ENCODE results near the gene RNF151.
"Not testable (repeated sequence)": the region's sequence is repeated elsewhere in the genome, so short reads cannot be mapped to it uniquely, and the experiment has no call there.

The RNF151 gene

DNA sequence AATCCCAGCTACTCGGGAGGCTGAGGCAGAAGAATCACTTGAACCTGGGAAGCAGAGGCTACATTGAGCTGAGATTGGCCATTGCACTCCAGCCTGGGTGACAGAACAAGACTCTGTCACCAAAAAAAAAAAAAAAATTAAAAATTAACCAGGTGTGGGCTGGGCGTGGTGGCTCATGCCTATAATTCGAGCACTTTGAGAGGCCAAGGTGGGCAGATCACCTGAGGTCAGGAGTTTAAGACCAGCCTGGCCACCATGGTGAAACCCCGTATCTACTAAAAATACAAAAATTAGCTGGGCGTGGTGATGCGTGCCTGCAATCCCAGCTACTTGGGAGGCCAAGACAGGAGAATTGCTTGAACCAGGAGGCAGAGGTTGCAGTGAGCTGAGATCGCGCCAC lies 26.8 kb upstream of the RNF151 start:
- not testable (repeated sequence) for DNase-seq

DNA sequence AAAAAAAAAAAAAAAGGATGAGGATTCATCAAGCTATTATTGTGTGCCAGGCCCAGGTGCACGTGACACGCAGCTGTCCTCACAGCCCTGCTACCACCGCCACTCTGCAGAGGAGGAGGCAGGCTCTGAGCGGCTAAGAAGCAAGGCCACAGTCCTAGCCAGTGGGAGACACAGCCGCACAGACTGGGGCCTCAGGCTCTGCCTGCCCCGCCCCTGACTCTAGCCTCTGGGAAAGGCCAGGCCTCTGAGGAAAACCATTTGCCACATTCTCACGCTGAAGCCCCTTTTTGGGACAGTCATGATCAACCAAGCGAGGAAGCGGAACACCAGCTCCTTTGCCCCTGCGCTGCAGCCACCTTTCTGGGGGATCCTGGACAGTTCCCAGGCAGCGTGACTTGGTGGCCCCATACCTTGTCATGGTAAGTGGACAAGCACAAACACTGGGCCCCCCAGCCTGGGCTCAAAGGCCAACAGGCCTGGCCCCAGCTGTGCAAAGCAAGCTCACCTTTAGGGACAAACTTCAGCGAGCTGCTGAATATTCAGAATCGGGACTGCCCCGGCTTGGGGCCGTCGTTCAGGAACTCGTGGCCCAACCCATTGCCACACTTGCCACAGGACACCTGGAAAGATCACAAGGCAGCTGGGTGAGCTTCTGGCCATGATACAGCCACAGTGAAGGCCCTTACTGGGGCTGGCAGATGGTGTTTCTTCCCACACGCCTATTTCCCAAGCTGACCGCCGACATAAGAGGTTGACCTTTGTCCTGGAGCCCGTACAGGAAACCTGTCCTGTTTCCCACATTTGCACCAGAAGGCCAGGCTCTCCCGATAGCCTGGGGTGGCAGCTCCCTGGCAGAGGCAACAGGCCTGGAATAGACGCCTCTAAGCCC lies 26.1 kb upstream of the RNF151 start:
- peak; percentile 89 for DNase-seq

- peak; percentile 90 for DNase-seq
These were observed 25.3 kb upstream of the RNF151 start for GRCh38 chr16:1941162-1942046.

DNA sequence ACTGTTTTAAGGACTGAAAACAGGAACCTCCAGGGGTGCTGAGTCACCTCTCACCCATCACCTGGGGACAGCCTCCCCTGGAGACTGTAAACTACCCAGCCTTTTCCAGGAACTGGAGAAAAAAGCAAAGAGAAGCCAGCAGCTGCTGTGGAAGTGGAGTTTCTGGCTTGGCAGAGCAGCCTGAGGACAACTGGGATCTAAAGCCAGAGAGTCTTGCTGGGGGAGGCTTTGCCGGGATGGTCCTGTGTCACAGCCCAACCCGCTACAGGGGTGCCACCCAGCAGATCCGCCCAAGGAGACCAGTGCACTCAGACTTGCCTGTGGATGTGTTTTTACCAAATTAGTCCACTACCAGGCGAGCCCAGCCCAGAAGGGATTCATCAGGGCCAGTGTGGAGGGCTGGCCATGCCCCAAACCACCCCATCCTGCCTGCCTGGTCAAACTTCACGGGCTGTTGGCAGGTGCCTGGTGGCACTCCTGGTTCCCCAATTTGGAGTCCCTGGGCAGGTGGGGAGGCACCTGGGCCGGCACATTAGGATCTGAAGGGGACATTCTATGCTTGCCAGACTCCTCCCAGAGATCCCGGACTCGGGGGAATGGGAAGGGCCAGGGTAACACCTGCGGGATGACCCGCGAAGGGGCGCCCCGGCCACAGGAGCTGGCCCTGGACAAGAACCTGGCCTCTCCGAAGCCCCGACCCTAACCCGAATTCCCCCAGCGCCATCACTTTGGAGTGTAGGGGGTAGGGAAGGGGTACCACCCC lies 24.4 kb upstream of the RNF151 start:
- peak; percentile 75 for DNase-seq

- DNase-seq, result peak; percentile 99
These were observed 23.6 kb upstream of the RNF151 start, which contains the start of gene MSRB1 for GRCh38 chr16:1942810-1943726. Gene MSRB1 (minus strand): TSS chr16:1943199. CDS start chr16:1943156, 43 bp downstream.

- no peak for DNase-seq
These were observed 21.9 kb upstream of the RNF151 start for GRCh38 chr16:1944612-1945199.

DNA sequence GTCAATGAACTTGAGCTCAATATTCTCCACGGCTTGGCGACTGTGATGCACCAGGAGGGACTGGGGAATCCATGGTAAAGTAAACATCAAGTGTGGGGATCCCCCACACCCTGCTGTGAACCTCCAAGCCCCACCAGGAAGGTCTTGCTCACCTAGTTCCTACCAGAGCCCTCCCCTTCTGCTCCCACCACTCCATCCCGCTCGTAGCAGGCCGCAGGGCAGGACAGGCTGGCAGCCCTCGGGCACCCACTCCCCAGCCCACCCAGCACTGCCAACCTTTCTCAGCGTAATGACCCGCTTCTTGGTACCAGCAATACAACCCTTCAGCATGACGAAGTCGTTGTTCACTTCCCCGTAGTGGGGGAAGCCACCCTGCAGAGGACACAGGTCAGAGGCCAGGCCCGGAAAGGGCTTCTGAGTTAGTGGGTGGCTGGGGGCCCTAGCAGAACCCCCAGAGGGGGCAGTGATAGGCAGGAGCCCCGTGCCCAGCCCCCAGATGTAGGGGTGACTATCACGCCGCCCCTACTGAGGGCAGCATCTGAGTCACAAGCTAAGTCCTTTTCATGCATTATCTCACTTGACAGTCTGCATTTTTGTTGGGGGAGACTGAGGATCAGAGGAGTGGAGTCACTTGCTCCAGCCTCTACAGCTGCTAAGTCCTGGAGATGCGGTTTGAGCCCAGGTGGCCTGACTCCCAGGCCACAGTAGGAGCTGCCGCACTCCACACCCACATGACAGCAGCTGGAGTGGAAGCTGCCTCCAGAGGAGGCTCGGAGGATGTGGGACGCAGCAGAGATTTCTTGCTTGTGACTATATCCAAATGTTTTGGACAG lies 20.9 kb upstream of the RNF151 start:
- DNase-seq, result no peak

DNA sequence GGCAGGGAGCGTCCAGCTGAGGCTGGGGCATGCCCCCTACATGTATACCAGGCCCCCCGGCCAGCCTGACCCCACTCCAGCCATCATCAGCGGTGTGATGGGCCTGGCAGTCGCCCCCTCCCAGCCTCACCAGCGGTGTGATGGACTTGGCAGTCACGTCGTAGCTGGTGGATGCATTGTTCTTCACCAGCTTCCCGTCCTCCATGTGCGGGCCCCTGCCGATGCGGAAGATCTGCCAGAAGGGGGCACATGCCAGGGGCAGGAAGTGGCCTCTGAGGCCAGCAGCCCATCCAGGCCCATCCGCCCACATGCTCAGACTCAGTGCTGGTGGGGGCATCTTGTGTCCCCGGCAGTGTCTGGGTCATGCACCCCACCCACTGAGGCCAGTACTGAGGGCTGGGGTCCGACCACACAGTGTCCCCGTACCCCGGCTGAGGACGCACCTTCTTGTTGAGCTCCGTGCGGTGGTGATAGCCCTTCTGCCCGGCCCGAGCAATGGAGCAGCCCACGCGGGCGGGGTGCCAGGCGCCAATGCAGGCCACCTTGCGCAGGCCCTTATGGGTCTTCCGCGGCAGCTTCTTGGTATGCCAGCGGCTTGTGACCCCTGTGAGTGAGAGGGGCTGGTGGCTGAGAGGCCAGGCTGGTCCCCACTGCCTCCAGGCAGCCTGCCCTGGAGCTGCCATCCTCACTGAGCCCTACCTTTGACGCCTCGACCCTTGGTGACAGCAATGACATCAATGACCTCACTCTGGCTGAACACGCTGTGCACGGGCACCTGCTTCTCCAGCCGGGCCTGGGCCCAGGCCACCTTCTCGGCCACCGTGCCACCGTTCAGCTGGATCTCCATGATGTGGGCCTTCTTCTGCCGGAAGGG lies 19.9 kb upstream of the RNF151 start:
- no peak for DNase-seq

GRCh38 chr16:1947369-1947670 lies 19.3 kb upstream of the RNF151 start:
- no peak for DNase-seq

DNA sequence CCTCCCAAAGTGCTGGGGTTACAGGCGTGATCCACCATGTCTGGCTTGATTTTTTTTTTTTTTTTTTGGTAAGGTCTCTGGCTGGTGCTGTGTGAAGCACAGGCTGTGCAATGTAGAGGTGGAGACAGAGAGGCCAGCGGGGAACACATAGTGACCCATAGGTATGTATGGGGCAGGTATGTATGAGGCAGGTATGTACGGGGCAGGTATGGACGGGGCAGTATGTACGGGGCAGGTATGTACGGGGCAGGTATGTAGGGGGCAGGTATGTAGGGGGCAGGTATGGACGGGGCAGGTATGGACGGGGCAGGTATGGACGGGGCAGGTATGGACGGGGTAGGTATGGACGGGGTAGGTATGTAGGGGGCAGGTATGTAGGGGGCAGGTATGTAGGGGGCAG lies 17.1 kb upstream of the RNF151 start:
- no peak for DNase-seq

- no peak for DNase-seq
These were observed 16.6 kb upstream of the RNF151 start for GRCh38 chr16:1950047-1950446.

DNA sequence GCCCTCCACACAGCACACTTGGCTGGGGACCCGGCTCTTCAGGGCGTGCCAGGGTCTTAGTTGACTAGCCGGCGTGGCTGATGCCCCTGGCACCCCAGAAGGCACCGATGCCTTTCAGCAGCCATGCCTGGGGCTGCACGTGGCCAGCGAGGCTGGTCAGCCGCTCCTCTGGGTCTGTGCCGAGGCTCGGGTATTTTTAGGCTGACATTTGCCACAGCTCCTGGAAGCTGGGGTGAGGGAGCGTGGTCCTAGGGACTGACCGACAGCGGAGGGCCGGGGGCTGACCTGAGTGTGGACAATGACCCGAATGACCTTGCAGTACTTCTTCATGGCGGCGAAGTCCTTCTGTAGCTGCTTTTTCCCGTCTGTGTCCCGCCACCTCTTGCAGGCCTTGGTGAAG lies 16.1 kb upstream of the RNF151 start:
- DNase-seq, result no peak

- no peak for DNase-seq
These were observed 12.9 kb upstream of the RNF151 start for GRCh38 chr16:1953734-1954133.

DNA sequence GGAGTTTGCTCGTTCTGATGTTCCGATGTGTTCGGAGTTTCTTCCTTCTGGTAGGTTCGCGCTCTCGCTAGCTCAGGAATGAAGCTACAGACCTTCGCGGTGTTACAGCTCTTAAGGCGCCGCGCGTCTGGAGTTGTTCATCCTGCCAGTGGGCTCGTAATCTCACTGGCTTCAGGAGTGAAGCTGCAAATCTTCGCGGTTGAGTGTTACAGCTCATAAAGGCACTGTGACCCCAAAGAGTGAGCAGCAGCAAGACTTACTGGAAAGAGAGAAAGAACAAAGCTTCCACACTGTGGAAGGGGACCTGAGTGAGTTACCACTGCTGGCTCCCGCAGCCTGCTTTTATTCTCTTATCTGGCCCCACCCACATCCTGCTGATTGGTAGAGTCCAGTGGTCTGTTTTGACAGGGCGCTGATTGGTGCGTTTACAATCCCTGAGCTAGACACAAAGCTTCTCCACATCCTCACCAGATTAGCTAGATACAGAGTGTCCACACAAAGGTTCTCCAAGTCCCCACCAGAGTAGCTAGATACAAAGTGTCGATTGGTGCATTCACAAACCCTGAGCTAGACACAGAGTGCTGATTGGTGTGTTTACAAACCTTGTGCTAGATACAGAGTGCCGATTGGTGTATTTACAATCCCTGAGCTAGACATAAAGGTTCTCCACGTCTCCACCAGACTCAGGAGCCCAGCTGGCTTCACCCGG lies 9.1 kb upstream of the RNF151 start:
- DNase-seq, result not testable (repeated sequence)

DNA sequence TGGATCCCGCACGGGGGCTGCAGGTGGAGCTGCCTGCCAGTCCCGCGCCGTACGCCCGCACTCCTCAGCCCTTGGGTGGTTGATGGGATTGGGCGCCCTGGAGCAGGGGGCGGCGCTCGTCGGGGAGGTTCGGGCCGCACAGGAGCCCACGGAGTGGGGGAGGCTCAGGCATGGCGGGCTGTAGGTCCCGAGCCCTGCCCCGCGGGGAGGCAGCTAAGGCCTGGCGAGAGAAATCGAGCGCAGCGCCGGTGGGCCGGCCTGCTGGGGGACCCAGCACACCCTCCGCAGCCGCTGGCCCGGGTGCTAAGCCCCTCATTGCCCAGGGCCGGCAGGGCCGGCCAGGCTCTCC lies 8.5 kb upstream of the RNF151 start:
- not testable (repeated sequence) for DNase-seq

DNA sequence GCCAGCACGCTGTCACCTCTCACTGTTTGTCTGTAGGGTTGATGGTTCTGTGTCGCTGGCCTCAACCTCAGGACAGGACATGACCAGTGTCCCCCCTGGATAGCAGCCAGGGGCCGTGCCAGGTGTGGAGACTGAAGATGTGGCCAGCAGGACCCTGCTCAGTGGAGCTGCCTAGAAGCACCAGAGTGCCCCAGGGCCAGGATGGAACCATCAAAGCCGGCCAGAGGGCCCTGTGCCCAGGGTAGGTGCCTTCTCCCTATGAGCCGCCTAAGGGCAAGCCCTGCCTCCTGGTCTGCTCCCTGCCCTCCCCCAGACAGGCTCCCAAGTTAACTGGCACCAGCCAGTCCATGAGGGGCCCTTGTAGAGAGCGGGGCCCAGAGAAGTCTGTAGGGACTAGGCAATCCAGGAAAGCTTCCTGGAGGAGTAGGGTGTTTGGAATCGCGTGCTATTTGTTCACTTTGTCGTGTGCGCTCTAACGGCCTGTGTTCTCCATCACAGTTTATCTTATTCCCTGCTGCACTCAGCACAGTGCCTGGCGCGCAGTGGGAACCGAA lies 7.9 kb upstream of the RNF151 start:
- no peak for DNase-seq

DNA sequence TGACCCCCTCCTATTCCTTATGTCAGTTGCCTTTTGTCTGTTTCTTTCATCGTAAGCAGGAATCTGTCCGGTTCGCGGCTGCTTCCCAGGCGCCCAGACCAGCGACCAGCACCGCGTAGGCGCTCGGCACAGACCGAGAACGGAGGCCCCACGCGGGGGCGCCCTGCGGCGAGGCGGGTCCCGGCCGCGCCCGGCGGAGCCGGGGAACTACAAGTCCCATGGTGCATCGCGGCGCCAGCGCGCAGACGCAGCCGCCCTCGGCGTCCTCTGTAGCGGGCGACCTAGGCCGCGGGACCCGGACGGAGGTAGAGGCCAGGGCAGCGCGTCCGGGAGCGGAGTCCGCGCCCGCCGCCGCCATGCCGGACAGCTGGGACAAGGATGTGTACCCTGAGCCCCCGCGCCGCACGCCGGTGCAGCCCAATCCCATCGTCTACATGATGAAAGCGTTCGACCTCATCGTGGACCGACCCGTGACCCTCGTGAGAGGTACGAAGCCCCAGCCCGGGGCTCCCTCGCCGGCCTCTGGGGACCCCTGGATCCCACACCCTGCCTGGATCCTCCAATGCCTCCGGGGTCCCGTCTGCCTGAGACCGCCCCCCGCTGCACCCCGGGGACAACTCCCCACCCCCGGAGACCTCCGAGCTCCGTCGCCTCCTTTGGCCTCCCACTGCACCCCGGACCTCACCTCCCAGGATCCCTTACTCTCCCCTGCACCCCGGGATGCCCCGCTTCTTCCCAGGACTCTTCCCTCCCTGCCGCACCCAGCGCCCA lies 7.2 kb upstream of the RNF151 start, which contains the start of gene NDUFB10:
TSS of gene NDUFB10 (plus strand) at position 270 of the 771 bp plus-strand sequence. CDS start at position 357, 87 bp downstream.
- DNase-seq, result peak; percentile 95

All from DMS53 (cell line).